Measurements from ENCODE around the gene OTC.

OTC gene

GRCh38 chrX:38409289-38409688 is 56.9 kb downstream of the OTC start:
- ChIA-PET POLR2A (no interaction called here), CTCF (no interaction called here)
- DNase-seq (ENCODE audit: extremely low spot score): no peak
- TF ChIP-seq CTCF (IDR thresholded peaks at IDR 0.05; ENCODE audit: control extremely low read depth, extremely low read depth, low read depth, missing control alignments): no peak

DNA sequence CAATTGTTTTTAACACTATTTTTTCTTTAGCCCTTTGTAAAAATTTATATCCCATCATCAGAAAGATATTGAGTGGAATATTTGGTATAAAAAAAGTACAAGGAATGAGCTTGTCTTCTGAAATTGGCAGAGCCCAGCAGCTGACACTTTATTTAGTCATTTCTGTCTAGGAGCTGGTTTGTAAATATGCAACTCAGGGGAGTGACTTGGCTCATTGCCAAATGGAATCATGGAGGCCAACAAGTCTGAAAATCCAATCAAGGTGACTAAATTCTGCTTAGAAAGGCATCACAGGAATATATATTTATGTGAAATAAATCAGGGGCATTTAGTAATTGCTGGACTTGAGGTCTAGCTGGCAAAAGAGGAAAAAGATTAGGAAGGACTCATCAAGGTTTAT is 74.4 kb downstream of the OTC start:
- DNase-seq (ENCODE audit: extremely low spot score): no peak
- CTCF ChIA-PET: no interaction called here
- TF ChIP-seq CTCF (IDR thresholded peaks at IDR 0.05; ENCODE audit: control extremely low read depth, extremely low read depth, low read depth, missing control alignments): no peak
- POLR2A ChIA-PET: no interaction called here

DNA sequence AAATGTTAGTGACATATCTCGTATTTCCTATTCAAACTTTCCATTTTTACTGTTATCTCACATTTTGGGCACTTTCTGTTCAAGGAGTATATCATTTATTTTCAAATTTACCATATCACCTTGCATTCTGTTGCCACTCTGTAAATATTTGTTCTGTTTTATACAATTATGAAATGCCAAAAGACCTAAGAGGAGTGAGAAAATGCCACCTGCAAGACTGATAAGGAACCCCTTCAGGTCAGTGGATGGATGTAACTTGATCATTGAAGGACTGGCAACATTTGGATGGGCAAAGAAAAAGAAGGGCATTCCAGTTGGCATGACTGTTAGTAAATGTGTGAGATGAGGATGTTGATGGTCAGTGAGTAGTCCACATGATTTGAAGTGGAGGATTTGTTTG is 79.1 kb downstream of the OTC start:
- ChIA-PET CTCF (no interaction called here), POLR2A (no interaction called here)
- DNase-seq (ENCODE audit: extremely low spot score): no peak
- TF ChIP-seq CTCF (IDR thresholded peaks at IDR 0.05; ENCODE audit: control extremely low read depth, extremely low read depth, low read depth, missing control alignments): no peak

DNA sequence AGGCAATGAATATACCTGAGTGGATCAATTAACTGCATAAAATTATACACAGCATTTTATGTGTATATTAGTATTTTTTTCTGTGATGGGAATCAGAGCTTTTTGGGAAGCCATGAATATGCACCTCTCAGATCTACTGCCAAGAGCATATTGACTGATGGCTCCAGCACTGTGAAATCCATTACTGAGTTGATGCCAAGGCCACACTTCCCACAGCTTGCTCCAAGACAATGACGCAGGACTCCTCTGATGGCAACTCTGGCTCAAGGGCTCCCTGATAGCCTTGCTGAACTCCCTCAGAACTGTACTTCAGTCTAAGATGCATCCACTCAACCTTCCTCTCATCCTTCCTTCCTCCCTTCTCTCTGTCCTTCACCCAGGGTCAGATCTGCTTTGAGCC is 82.7 kb downstream of the OTC start:
- ChIA-PET CTCF (no interaction called here), POLR2A (no interaction called here)
- TF ChIP-seq CTCF (IDR thresholded peaks at IDR 0.05; ENCODE audit: control extremely low read depth, extremely low read depth, low read depth, missing control alignments): no peak
- no peak for DNase-seq (ENCODE audit: extremely low spot score)

DNA sequence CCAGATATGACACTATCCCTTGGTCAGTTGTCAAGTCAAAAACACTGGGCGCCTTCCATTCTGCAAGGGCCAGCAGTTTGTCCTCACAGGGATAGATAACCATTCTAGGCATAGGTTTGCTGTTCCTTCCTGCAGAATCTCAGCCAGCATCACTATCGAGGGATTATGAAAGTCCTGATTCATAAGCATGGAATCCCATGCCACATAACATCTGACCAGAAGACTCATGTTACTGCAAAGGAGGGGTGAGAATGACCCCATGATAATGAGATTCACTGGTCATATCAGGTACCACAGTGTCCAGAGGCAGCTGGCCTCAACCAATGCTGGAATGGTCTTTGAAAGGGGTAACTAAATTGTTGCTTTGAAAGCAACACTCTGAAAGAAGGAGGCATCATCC is 84.7 kb downstream of the OTC start:
- ChIA-PET CTCF (no interaction called here), POLR2A (no interaction called here)
- DNase-seq (ENCODE audit: extremely low spot score): no peak
- TF ChIP-seq CTCF (IDR thresholded peaks at IDR 0.05; ENCODE audit: control extremely low read depth, extremely low read depth, low read depth, missing control alignments): no peak

DNA sequence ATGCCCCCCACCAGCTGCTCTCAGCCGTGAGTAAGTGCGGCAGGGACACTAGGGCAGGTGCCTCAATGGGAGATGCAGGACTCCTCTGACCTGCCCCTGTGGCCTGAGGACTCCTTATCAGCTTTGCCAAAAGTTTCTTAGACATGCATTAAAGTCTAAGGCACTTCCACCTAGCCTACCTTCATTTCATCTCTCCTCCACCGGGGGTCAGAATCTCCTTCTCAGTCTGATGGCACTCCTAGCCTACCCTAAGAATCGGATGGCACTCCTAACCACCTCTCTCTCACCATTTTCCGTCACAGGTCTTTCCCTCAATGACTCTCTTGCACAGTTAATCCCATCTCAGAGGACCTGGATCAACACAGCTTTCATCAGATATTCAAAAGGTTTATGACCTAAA is 85.9 kb downstream of the OTC start:
- no peak for DNase-seq (ENCODE audit: extremely low spot score)
- ChIA-PET POLR2A (no interaction called here), CTCF (no interaction called here)
- TF ChIP-seq CTCF (IDR thresholded peaks at IDR 0.05; ENCODE audit: control extremely low read depth, extremely low read depth, low read depth, missing control alignments): no peak

GRCh38 chrX:38452603-38453002 is 100.2 kb downstream of the OTC start:
- POLR2A ChIA-PET: no interaction called here
- no peak for DNase-seq (ENCODE audit: extremely low spot score)
- TF ChIP-seq CTCF (IDR thresholded peaks at IDR 0.05; ENCODE audit: control extremely low read depth, extremely low read depth, low read depth, missing control alignments): no peak
- CTCF ChIA-PET: no interaction called here

Data from GM10248 (cell line).